ENCODE results near the gene ANKRD13C. TPM values are rescaled to one million over a fixed set of nuclear protein-coding genes. Genes with fewer than 3 reads are reported as not detected.
A peak's percentile ranks its signal among the peaks of the same experiment; 100 is the strongest.

ANKRD13C gene
- total and polyA plus RNA-seq, 2 of the 4 experiments (the other 2 are of a cell fraction) = 8.3 to 10.9 TPM

DNA sequence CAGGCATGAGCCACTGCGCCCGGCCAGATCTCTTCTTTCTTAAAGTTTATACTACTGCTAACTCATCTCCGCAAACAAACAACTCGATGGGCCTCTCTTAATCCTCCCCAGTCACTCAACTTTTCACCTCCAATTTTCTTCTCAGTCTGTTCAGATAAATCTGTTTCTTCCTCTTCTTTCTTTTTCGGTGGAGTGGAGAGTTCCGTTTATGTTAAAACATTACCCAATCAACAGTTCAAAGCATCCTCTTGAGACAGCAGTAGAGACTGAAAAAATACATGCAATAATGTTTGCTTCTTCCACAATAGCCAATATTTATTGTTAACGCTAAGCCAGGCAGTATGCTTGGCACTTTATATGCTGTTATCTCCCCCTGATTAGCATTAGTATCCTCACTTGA lies 1.4 kb upstream of the ANKRD13C start:
- dilution Hi-C loops (cut with HindIII; ENCODE audit: low sequenced_read_pairs, unreplicated experiment) = no loop called here
- CTCF ChIA-PET = no interaction called here
- POLR2A ChIA-PET (ENCODE audit: unreplicated experiment) = no interaction called here
- Histone ChIP-seq H2AK9ac (replicated peaks; ENCODE audit: low read depth, low read length, poor library complexity) (no peak overlapping the region), H3K9ac (ENCODE audit: low read depth, low read length) (no peak overlapping the region), H3K79me1 (ENCODE audit: low read depth in 1 of 2, low read length in 2 of 2) (peaks cover 4 to 25% of the 10 kb centered on the region in 2 experiments; a peak in 3 of 4 replicates), H3K27me3 (ENCODE audit: control insufficient read depth, insufficient read depth, low read length) (no peaks in the 10 kb centered on the region), H2BK15ac (ENCODE audit: low read depth, low read length) (no peak overlapping the region), H3K56ac (ENCODE audit: extremely low read depth, insufficient read depth, low read length) (no peak overlapping the region), H3K9me3 (ENCODE audit: control insufficient read depth, insufficient read depth, low read length) (no peaks in the 10 kb centered on the region), H4K5ac (ENCODE audit: low read depth, low read length) (no peak overlapping the region), H3K18ac (ENCODE audit: low read depth, low read length) (no peak overlapping the region), H4K20me1 (ENCODE audit: insufficient read depth, low read length) (peaks cover 23% of the 10 kb centered on the region), H3K4me2 (ENCODE audit: low read depth, low read length) (no peak overlapping the region), H3K27ac (ENCODE audit: insufficient read depth, low read length) (no peak overlapping the region), H2BK120ac (ENCODE audit: low read depth, low read length) (no peak overlapping the region), H2BK5ac (ENCODE audit: low read depth, low read length, poor library complexity, severe bottlenecking) (no peak overlapping the region), H2AFZ (replicated peaks; ENCODE audit: low read length, poor library complexity) (no peak overlapping the region), H3K23ac (ENCODE audit: low read depth, low read length) (no peak overlapping the region), H2BK20ac (ENCODE audit: low read depth, low read length) (no peak overlapping the region), H2AK5ac (ENCODE audit: low read depth, low read length) (no peak overlapping the region), H3K4ac (ENCODE audit: low read depth, low read length) (no peak overlapping the region), H4K8ac (ENCODE audit: low read depth in 2 of 2, low read length in 2 of 2) (no peak overlapping the region), H3K36me3 (ENCODE audit: control insufficient read depth, insufficient read depth, low read length) (peaks cover 2% of the 10 kb centered on the region; the same call in 1 of the 2 replicates), H3K4me1 (ENCODE audit: control insufficient read depth, insufficient read depth, low read length) (no peaks in the 10 kb centered on the region), H3K4me3 (ENCODE audit: insufficient read depth, low read depth, low read length) (no peak overlapping the region), H3K9me1 (ENCODE audit: insufficient read depth, low read length) (no peaks in the 10 kb centered on the region), H4K91ac (ENCODE audit: insufficient read depth, low read depth, low read length) (no peak overlapping the region), H3K14ac (replicated peaks; ENCODE audit: low read depth, low read length) (no peak overlapping the region)
- no CpG with 5 or more reads among the region's 7 CpGs for WGBS, 2 experiments (ENCODE audit: extremely low coverage in 2 of 2, insufficient read length in 1 of 2)
- DNase-seq = no peak
- intact Hi-C loops (cut with micrococcal nuclease) = no loop called here
- TF ChIP-seq SMC3 (IDR thresholded peaks at IDR 0.05; ENCODE audit: low read depth, low read length) = no peak
- TF ChIP-seq MAFK (IDR thresholded peaks at IDR 0.05; ENCODE audit: low read depth, low read length) = no peak
- no peak for TF ChIP-seq CHD1 (IDR thresholded peaks at IDR 0.05; ENCODE audit: low read depth, low read length)
- no peak for TF ChIP-seq CEBPB (IDR thresholded peaks at IDR 0.05; ENCODE audit: low read depth, low read length)
- TF ChIP-seq MAZ (IDR thresholded peaks at IDR 0.05; ENCODE audit: borderline replicate concordance, low read depth, low read length) = no peak
- TF ChIP-seq, protein P1, sequence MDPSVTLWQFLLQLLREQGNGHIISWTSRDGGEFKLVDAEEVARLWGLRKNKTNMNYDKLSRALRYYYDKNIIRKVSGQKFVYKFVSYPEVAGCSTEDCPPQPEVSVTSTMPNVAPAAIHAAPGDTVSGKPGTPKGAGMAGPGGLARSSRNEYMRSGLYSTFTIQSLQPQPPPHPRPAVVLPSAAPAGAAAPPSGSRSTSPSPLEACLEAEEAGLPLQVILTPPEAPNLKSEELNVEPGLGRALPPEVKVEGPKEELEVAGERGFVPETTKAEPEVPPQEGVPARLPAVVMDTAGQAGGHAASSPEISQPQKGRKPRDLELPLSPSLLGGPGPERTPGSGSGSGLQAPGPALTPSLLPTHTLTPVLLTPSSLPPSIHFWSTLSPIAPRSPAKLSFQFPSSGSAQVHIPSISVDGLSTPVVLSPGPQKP (IDR thresholded peaks at IDR 0.05; ENCODE audit: borderline replicate concordance, low read depth, low read length) = no peak
- TF ChIP-seq FOS (IDR thresholded peaks at IDR 0.05; ENCODE audit: low read depth, low read length) = no peak
- TF ChIP-seq, protein P2, sequence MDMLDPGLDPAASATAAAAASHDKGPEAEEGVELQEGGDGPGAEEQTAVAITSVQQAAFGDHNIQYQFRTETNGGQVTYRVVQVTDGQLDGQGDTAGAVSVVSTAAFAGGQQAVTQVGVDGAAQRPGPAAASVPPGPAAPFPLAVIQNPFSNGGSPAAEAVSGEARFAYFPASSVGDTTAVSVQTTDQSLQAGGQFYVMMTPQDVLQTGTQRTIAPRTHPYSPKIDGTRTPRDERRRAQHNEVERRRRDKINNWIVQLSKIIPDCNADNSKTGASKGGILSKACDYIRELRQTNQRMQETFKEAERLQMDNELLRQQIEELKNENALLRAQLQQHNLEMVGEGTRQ (IDR thresholded peaks at IDR 0.05; ENCODE audit: low read depth, low read length) = no peak
- TF ChIP-seq BHLHE40 (IDR thresholded peaks at IDR 0.05; ENCODE audit: low read depth, low read length) = no peak
- TF ChIP-seq RCOR1 (IDR thresholded peaks at IDR 0.05; ENCODE audit: insufficient replicate concordance, low read length) = no peak
- TF ChIP-seq MXI1 (IDR thresholded peaks at IDR 0.05; ENCODE audit: borderline replicate concordance, low read depth, low read length) = no peak
- no peak for TF ChIP-seq RFX5 (IDR thresholded peaks at IDR 0.05; ENCODE audit: low read depth, low read length)
- TF ChIP-seq POLR2A (IDR thresholded peaks at IDR 0.05; ENCODE audit: low read depth, low read length) = no peak
- no peak for TF ChIP-seq RAD21 (IDR thresholded peaks at IDR 0.05; ENCODE audit: low read length)
- TF ChIP-seq, protein P3, sequence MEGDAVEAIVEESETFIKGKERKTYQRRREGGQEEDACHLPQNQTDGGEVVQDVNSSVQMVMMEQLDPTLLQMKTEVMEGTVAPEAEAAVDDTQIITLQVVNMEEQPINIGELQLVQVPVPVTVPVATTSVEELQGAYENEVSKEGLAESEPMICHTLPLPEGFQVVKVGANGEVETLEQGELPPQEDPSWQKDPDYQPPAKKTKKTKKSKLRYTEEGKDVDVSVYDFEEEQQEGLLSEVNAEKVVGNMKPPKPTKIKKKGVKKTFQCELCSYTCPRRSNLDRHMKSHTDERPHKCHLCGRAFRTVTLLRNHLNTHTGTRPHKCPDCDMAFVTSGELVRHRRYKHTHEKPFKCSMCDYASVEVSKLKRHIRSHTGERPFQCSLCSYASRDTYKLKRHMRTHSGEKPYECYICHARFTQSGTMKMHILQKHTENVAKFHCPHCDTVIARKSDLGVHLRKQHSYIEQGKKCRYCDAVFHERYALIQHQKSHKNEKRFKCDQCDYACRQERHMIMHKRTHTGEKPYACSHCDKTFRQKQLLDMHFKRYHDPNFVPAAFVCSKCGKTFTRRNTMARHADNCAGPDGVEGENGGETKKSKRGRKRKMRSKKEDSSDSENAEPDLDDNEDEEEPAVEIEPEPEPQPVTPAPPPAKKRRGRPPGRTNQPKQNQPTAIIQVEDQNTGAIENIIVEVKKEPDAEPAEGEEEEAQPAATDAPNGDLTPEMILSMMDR (conservative IDR thresholded peaks at IDR 0.05; ENCODE audit: low read depth, low read length) = no peak
- ATAC-seq (ENCODE audit: low read depth) = no peak
- TSS peak; percentile 54 for BruUV-seq (replicated peaks)
- in situ Hi-C loops (cut with MboI; ENCODE audit: low sequenced_read_pairs) = loop anchor here (5.0 kb wide), 1 partner anchor 56 kb away; the partner anchor contains the start of gene CTH
